Activated T-helper 17 cell treated with anti-CD3 and anti-CD28 coated beads, Interleukin-2, amount 50 U/mL, for 72 hours (primary cell): ENCODE measurements around the gene TRIM66. TPM values are rescaled to one million over a fixed set of nuclear protein-coding genes. Genes with fewer than 3 reads are reported as not detected.

Experiments
- ATAC-seq: fragments of 150-1000 bp; cut with Tn5 transposase; replicated peaks from 2 replicates; pipeline ENCODE4 v1.10.0; 2021; ENCODE audit warnings: mild to moderate bottlenecking, moderate library complexity
- H3K27ac Mint-ChIP-seq: one replicate; pipeline ENCODE4 v1.8.0; 2022; ENCODE audit warnings: mixed read lengths
- H3K27me3 Mint-ChIP-seq: one replicate; pipeline ENCODE4 v1.8.0; 2022; ENCODE audit warnings: mixed read lengths
- H3K36me3 Mint-ChIP-seq: one replicate; pipeline ENCODE4 v1.8.0; 2022; ENCODE audit warnings: low read depth, mild to moderate bottlenecking, mixed read lengths
- H3K4me1 Mint-ChIP-seq: one replicate; pipeline ENCODE4 v1.8.0; 2022; ENCODE audit warnings: mixed read lengths
- H3K4me3 Mint-ChIP-seq: one replicate; pipeline ENCODE4 v1.8.0; 2022; ENCODE audit warnings: mild to moderate bottlenecking, mixed read lengths
- H3K9me3 Mint-ChIP-seq: one replicate; pipeline ENCODE4 v1.8.0; 2022; ENCODE audit warnings: mixed read lengths
- total RNA-seq, 2 donors: library from RNA; stranded (reverse); gene quantifications; one replicate each; pipeline ENCODE4 v1.2.3, GENCODE V29; 2022

The TRIM66 gene
- total RNA-seq, result 10 to 100 TPM; 15.2 to 19.9 TPM

- Mint-ChIP-seq H3K27ac (peak within 1 kb of the TSS; percentile 90), H3K27me3 (no peaks in the 10 kb centered on the region), H3K9me3 (peaks cover 4% of the 10 kb centered on the region), H3K4me3 (peak within 1 kb of the TSS; percentile 98), H3K4me1 (peaks cover 30% of the 10 kb centered on the region), H3K36me3 (peaks cover 84% of the 10 kb centered on the region)
- peak; percentile 97 for ATAC-seq
Observed at GRCh38 chr11:8682303-8683114, at the start of gene TRIM66, which contains the start of gene RPL27A. TSS of gene TRIM66 (minus strand) at chr11:8682665. CDS start at chr11:8672274, 10,391 bp downstream. TSS of gene RPL27A (plus strand) at chr11:8682792. CDS start at chr11:8682814, 22 bp downstream.

GRCh38 chr11:8731647-8732323, 49.3 kb upstream of the TRIM66 start:
- no peak for ATAC-seq
- Mint-ChIP-seq H3K4me1 (no peaks in the 10 kb centered on the region), H3K27me3 (peaks cover 3% of the 10 kb centered on the region), H3K9me3 (no peaks in the 10 kb centered on the region), H3K27ac (no peak overlapping the region), H3K36me3 (no peaks in the 10 kb centered on the region), H3K4me3 (no peak overlapping the region)

GRCh38 chr11:8730697-8731020, 48.2 kb upstream of the TRIM66 start:
- no peaks in the 10 kb centered on the region for H3K9me3 Mint-ChIP-seq
- H3K27ac Mint-ChIP-seq, result no peak overlapping the region
- no peak for ATAC-seq
- H3K4me1 Mint-ChIP-seq, result no peaks in the 10 kb centered on the region
- H3K27me3 Mint-ChIP-seq, result peaks cover 3% of the 10 kb centered on the region
- no peak overlapping the region for H3K4me3 Mint-ChIP-seq
- no peaks in the 10 kb centered on the region for H3K36me3 Mint-ChIP-seq

GRCh38 chr11:8729837-8730696, 47.6 kb upstream of the TRIM66 start:
- Mint-ChIP-seq H3K9me3 (no peaks in the 10 kb centered on the region), H3K27me3 (peaks cover 3% of the 10 kb centered on the region), H3K27ac (no peak overlapping the region), H3K4me3 (no peak overlapping the region), H3K36me3 (no peaks in the 10 kb centered on the region), H3K4me1 (no peaks in the 10 kb centered on the region)
- no peak for ATAC-seq

GRCh38 chr11:8729067-8729466, 46.6 kb upstream of the TRIM66 start:
- H3K9me3 Mint-ChIP-seq, result no peaks in the 10 kb centered on the region

GRCh38 chr11:8728563-8728962, 46.1 kb upstream of the TRIM66 start:
- peaks cover 3% of the 10 kb centered on the region for H3K27me3 Mint-ChIP-seq
- H3K36me3 Mint-ChIP-seq, result no peaks in the 10 kb centered on the region
- no peaks in the 10 kb centered on the region for H3K4me1 Mint-ChIP-seq
- H3K27ac Mint-ChIP-seq, result no peak overlapping the region
- H3K4me3 Mint-ChIP-seq, result no peak overlapping the region
- H3K9me3 Mint-ChIP-seq, result no peaks in the 10 kb centered on the region
- no peak for ATAC-seq

More at GRCh38 chr11:8729067-8729466, 46.6 kb upstream of the TRIM66 start:
- Mint-ChIP-seq H3K4me1 (no peaks in the 10 kb centered on the region), H3K4me3 (no peak overlapping the region), H3K27me3 (peaks cover 3% of the 10 kb centered on the region), H3K27ac (no peak overlapping the region), H3K36me3 (no peaks in the 10 kb centered on the region)
- no peak for ATAC-seq

GRCh38 chr11:8726395-8726794, 43.9 kb upstream of the TRIM66 start:
- no peak overlapping the region for H3K4me3 Mint-ChIP-seq
- H3K36me3 Mint-ChIP-seq, result no peaks in the 10 kb centered on the region
- H3K9me3 Mint-ChIP-seq, result no peaks in the 10 kb centered on the region
- no peaks in the 10 kb centered on the region for H3K4me1 Mint-ChIP-seq
- no peak for ATAC-seq
- H3K27me3 Mint-ChIP-seq, result peaks cover 6% of the 10 kb centered on the region
- no peak overlapping the region for H3K27ac Mint-ChIP-seq

GRCh38 chr11:8724682-8725081, 42.2 kb upstream of the TRIM66 start:
- Mint-ChIP-seq H3K4me3 (no peak overlapping the region), H3K4me1 (no peaks in the 10 kb centered on the region), H3K27me3 (peaks cover 6% of the 10 kb centered on the region), H3K36me3 (no peaks in the 10 kb centered on the region), H3K27ac (no peak overlapping the region), H3K9me3 (no peaks in the 10 kb centered on the region)
- ATAC-seq, result no peak

GRCh38 chr11:8723711-8724110, 41.2 kb upstream of the TRIM66 start:
- ATAC-seq, result no peak
- Mint-ChIP-seq H3K4me1 (no peaks in the 10 kb centered on the region), H3K36me3 (no peaks in the 10 kb centered on the region), H3K27me3 (peaks cover 6% of the 10 kb centered on the region), H3K9me3 (no peaks in the 10 kb centered on the region), H3K27ac (no peak overlapping the region), H3K4me3 (no peak overlapping the region)

- Mint-ChIP-seq H3K27me3 (peaks cover 3% of the 10 kb centered on the region), H3K9me3 (no peaks in the 10 kb centered on the region), H3K27ac (no peak overlapping the region), H3K4me3 (no peak overlapping the region), H3K4me1 (no peaks in the 10 kb centered on the region), H3K36me3 (no peaks in the 10 kb centered on the region)
- no peak for ATAC-seq
Observed at GRCh38 chr11:8722809-8723208, 40.3 kb upstream of the TRIM66 start.

GRCh38 chr11:8721609-8722500, 39.4 kb upstream of the TRIM66 start:
- peaks cover 3% of the 10 kb centered on the region for H3K27me3 Mint-ChIP-seq

GRCh38 chr11:8720868-8721608, 38.6 kb upstream of the TRIM66 start:
- peaks cover 3% of the 10 kb centered on the region for H3K27me3 Mint-ChIP-seq
- no peaks in the 10 kb centered on the region for H3K36me3 Mint-ChIP-seq
- no peaks in the 10 kb centered on the region for H3K9me3 Mint-ChIP-seq
- H3K4me1 Mint-ChIP-seq, result peaks cover 6% of the 10 kb centered on the region
- no peak for ATAC-seq
- H3K4me3 Mint-ChIP-seq, result no peak overlapping the region
- H3K27ac Mint-ChIP-seq, result no peak overlapping the region

More at GRCh38 chr11:8721609-8722500, 39.4 kb upstream of the TRIM66 start:
- Mint-ChIP-seq H3K36me3 (no peaks in the 10 kb centered on the region), H3K4me1 (peaks cover 6% of the 10 kb centered on the region), H3K9me3 (no peaks in the 10 kb centered on the region), H3K27ac (no peak overlapping the region), H3K4me3 (no peak overlapping the region)
- no peak for ATAC-seq

- Mint-ChIP-seq H3K27ac (no peak overlapping the region), H3K27me3 (peaks cover 3% of the 10 kb centered on the region), H3K9me3 (no peaks in the 10 kb centered on the region), H3K4me1 (peaks cover 6% of the 10 kb centered on the region), H3K4me3 (no peak overlapping the region), H3K36me3 (no peaks in the 10 kb centered on the region)
- no peak for ATAC-seq
Observed at GRCh38 chr11:8720352-8720751, 37.9 kb upstream of the TRIM66 start.
